Measurements from ENCODE around the gene SAYSD1. TPM values are rescaled to one million over a fixed set of nuclear protein-coding genes. Genes with fewer than 3 reads are reported as not detected.

The SAYSD1 gene
- total and polyA plus RNA-seq, 9 of the 15 experiments (the other 6 are each of a cell fraction or from before 2014, with no cell fraction given): 3.5 to 19.1 (median 12.4) TPM

DNA sequence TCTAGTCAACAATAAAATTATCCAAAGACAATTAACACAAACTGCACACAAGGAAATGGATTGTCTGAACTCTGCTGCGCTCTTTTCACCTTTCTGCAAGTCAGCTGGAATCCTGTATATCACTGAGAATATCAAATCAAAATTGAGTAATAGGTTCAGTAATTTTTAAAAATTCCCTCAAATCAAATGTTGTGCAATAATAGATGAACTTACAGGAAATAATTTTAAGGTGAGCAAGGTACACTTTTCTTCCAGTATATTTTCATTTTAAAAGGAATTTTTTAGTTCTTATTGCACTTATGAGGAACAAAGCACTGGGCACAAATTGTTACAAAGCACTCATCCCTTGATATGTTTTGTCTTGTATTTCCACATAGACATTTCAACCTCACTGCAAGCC is 1.2 kb downstream of the SAYSD1 start (continued):
- TF ChIP-seq, protein P1, sequence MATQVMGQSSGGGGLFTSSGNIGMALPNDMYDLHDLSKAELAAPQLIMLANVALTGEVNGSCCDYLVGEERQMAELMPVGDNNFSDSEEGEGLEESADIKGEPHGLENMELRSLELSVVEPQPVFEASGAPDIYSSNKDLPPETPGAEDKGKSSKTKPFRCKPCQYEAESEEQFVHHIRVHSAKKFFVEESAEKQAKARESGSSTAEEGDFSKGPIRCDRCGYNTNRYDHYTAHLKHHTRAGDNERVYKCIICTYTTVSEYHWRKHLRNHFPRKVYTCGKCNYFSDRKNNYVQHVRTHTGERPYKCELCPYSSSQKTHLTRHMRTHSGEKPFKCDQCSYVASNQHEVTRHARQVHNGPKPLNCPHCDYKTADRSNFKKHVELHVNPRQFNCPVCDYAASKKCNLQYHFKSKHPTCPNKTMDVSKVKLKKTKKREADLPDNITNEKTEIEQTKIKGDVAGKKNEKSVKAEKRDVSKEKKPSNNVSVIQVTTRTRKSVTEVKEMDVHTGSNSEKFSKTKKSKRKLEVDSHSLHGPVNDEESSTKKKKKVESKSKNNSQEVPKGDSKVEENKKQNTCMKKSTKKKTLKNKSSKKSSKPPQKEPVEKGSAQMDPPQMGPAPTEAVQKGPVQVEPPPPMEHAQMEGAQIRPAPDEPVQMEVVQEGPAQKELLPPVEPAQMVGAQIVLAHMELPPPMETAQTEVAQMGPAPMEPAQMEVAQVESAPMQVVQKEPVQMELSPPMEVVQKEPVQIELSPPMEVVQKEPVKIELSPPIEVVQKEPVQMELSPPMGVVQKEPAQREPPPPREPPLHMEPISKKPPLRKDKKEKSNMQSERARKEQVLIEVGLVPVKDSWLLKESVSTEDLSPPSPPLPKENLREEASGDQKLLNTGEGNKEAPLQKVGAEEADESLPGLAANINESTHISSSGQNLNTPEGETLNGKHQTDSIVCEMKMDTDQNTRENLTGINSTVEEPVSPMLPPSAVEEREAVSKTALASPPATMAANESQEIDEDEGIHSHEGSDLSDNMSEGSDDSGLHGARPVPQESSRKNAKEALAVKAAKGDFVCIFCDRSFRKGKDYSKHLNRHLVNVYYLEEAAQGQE (IDR thresholded peaks at IDR 0.05; ENCODE audit: borderline replicate concordance): no peak
- TF ChIP-seq, protein P1 (CRISPR knock-in tag; IDR thresholded peaks at IDR 0.05; ENCODE audit: low read depth): no peak
- TF ChIP-seq MCM2 (IDR thresholded peaks at IDR 0.05; ENCODE audit: low read depth): no peak
- TF ChIP-seq ZNF324 (CRISPR knock-in tag; IDR thresholded peaks at IDR 0.05): no peak
- TF ChIP-seq FUS (optimal IDR thresholded peaks at IDR 0.05; ENCODE audit: low read depth, low read length): no peak
- TF ChIP-seq C11orf30 (IDR thresholded peaks at IDR 0.05; ENCODE audit: low read depth): peak; percentile 31; the same call in 1 of the 2 replicates
- no peak for TF ChIP-seq TARDBP (IDR thresholded peaks at IDR 0.05)
- TF ChIP-seq ZNF766 (CRISPR knock-in tag; conservative IDR thresholded peaks at IDR 0.05): no peak
- no peak for TF ChIP-seq RBM25 (IDR thresholded peaks at IDR 0.05; ENCODE audit: low read depth, low read length, severe bottlenecking)
- TF ChIP-seq, protein P2, sequence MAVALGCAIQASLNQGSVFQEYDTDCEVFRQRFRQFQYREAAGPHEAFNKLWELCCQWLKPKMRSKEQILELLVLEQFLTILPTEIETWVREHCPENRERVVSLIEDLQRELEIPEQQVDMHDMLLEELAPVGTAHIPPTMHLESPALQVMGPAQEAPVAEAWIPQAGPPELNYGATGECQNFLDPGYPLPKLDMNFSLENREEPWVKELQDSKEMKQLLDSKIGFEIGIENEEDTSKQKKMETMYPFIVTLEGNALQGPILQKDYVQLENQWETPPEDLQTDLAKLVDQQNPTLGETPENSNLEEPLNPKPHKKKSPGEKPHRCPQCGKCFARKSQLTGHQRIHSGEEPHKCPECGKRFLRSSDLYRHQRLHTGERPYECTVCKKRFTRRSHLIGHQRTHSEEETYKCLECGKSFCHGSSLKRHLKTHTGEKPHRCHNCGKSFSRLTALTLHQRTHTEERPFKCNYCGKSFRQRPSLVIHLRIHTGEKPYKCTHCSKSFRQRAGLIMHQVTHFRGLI (CRISPR knock-in tag; IDR thresholded peaks at IDR 0.05): no peak
- TF ChIP-seq ZNF316 (IDR thresholded peaks at IDR 0.05): peak; percentile 24; the same call in 1 of the 2 replicates
- TF ChIP-seq, protein P3, sequence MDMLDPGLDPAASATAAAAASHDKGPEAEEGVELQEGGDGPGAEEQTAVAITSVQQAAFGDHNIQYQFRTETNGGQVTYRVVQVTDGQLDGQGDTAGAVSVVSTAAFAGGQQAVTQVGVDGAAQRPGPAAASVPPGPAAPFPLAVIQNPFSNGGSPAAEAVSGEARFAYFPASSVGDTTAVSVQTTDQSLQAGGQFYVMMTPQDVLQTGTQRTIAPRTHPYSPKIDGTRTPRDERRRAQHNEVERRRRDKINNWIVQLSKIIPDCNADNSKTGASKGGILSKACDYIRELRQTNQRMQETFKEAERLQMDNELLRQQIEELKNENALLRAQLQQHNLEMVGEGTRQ (CRISPR knock-in tag; IDR thresholded peaks at IDR 0.05): no peak
- TF ChIP-seq ZFP1 (CRISPR knock-in tag; IDR thresholded peaks at IDR 0.05): no peak
- TF ChIP-seq CBFA2T2 (conservative IDR thresholded peaks at IDR 0.05): no peak
- TF ChIP-seq, protein P4, sequence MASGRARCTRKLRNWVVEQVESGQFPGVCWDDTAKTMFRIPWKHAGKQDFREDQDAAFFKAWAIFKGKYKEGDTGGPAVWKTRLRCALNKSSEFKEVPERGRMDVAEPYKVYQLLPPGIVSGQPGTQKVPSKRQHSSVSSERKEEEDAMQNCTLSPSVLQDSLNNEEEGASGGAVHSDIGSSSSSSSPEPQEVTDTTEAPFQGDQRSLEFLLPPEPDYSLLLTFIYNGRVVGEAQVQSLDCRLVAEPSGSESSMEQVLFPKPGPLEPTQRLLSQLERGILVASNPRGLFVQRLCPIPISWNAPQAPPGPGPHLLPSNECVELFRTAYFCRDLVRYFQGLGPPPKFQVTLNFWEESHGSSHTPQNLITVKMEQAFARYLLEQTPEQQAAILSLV (tag; IDR thresholded peaks at IDR 0.05): 0 out of 2 replicates have a peak, but pooled peaks have one; percentile 12
- TF ChIP-seq POLR2A (conservative IDR thresholded peaks at IDR 0.05): no peak
- no peak for TF ChIP-seq SPI1 (IDR thresholded peaks at IDR 0.05; ENCODE audit: borderline replicate concordance, low read depth, low read length)
- no peak for TF ChIP-seq MCM5 (IDR thresholded peaks at IDR 0.05; ENCODE audit: low read depth)
- TF ChIP-seq MTA1 (IDR thresholded peaks at IDR 0.05; ENCODE audit: borderline replicate concordance): no peak
- no peak for TF ChIP-seq EZH2 (IDR thresholded peaks at IDR 0.05; ENCODE audit: borderline replicate concordance, low read depth, low read length)
- TF ChIP-seq ILK (tag; IDR thresholded peaks at IDR 0.05; ENCODE audit: borderline replicate concordance, low read depth): no peak
